IPS-15b (cell line): ENCODE results near the gene IL17RD.

Experiments used
- H3K27me3 ChIP-seq: one replicate; pipeline ENCODE4 v1.6.1; 2013; ENCODE audit warnings: low read length; ENCODE audit not compliant: control insufficient read depth, insufficient read depth
- H3K36me3 ChIP-seq: one replicate; pipeline ENCODE4 v1.6.1; 2013; ENCODE audit warnings: low read length; ENCODE audit not compliant: control insufficient read depth, insufficient read depth
- H3K4me1 ChIP-seq: one replicate; pipeline ENCODE4 v1.6.1; 2013; ENCODE audit warnings: mild to moderate bottlenecking, low read length; ENCODE audit not compliant: control insufficient read depth, insufficient read depth
- H3K4me3 ChIP-seq: one replicate; pipeline ENCODE4 v1.5.1; 2013; ENCODE audit warnings: low read depth, low read length
- H3K9ac ChIP-seq: one replicate; pipeline ENCODE4 v1.6.1; 2013; ENCODE audit warnings: low read depth, mild to moderate bottlenecking, low read length
- H3K9me3 ChIP-seq: one replicate; pipeline ENCODE4 v1.6.1; 2013; ENCODE audit warnings: mild to moderate bottlenecking, low read length; ENCODE audit not compliant: control insufficient read depth, insufficient read depth

The IL17RD gene

DNA sequence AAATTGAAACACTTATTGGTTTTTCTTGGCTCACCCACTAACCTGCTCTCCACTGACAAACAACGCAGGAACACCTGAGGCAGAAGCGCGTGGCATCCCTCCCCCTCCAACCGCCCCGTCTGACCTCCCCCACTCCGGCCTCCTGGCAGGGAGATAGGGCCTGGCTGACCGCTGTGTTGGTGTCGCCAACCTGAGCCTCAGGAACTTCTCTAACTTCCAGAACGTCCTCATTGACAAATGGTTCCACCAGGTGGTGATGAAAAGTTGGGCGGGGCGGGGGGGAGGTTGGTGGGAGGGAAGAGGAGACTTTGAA lies 22.8 kb downstream of the IL17RD start:
- H3K9me3 ChIP-seq: no peaks in the 10 kb centered on the region
- H3K27me3 ChIP-seq: no peaks in the 10 kb centered on the region
- no peak overlapping the region for H3K9ac ChIP-seq
- no peak overlapping the region for H3K4me3 ChIP-seq
- H3K36me3 ChIP-seq: no peaks in the 10 kb centered on the region
- peaks cover 16% of the 10 kb centered on the region for H3K4me1 ChIP-seq

DNA sequence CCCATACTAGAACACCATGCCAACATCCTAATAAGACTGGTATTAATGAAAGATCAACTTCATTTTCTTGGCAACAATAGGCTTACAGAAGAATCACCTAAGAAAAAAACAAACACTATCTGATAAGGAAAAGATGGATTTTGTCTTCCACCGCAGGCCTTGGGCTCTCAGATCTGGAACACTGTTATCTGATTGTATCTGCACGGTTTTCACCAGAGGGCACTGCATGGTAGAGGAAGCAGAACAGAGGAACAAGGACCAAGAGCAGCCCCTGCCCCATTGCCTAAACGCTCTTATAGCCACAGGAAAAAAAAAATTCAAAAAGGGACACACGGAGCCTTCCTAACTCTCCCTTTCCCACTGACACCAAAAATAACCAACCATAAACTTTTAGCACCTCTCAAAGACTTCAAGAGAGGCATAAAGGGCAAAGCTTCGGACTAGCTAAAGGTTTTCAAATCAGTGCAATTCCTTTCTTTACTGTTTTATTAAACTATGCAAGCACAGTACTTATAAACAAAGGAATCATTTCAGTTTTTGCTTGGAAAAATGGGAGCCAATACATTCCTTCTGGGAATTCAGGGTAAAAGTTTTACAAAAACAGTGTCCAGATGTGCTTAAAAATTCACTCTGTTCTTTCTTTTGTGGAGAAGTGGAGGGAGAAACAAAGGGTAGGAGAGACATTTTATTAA lies 23.3 kb downstream of the IL17RD start:
- Histone ChIP-seq H3K36me3 (no peaks in the 10 kb centered on the region), H3K9me3 (no peaks in the 10 kb centered on the region), H3K9ac (no peak overlapping the region), H3K27me3 (no peaks in the 10 kb centered on the region), H3K4me1 (peaks cover 16% of the 10 kb centered on the region), H3K4me3 (no peak overlapping the region)

DNA sequence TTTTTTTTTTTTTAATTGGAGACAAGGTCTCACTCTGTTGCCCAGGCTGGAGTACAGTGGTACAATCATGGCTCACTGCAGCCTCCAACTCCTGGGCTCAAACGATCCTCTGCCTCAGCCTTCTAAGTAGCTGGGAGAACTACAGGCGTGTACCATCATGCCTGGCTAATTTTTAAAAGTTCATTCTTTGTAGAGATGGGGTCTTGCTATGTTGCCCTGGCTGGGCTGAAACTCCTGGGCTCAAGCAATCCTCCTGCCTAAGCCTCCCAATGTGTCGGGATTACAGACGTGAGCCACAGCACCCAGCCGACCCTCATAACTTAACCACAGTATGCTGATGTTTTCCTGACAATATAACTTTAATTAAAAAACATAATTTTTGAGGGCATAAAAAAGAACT lies 24.3 kb downstream of the IL17RD start:
- H3K4me1 ChIP-seq: peaks cover 19% of the 10 kb centered on the region
- no peak overlapping the region for H3K9ac ChIP-seq
- H3K27me3 ChIP-seq: no peaks in the 10 kb centered on the region

DNA sequence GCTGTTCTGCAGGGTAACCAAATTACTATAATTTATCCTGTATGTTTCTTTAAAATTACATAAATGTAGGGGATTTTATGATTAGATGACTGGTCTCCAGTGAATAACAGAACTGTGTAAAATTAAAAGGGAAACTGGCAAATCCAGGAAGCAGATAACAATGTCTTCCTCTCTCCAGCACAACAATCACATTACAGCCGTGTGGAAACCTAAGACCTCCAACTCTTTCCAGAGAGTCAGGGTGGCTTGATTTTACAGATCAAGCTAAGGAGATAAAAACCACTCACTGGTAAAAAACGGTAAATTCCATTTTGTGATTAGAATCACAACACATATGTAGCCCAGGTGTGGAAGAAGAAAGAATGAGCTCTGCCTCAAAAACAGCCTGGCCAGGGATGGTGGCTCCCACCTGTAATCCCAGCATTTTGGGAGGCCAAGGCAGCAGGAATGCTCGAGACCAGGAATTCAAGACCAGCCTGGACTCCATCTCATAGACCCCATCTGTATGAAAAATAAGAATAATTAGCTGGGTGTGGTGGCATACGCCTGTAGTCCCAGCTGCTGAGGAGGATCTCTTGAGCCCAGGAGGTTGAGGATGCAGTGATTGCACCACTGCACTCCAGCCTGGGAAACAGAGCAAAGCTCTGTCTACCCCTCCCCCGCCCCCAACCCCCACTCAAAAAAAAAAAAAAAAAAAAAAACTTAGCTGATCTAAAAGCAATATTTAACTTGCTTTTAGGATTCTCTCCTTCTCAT lies 29.0 kb downstream of the IL17RD start:
- no peak overlapping the region for H3K4me3 ChIP-seq
- H3K36me3 ChIP-seq: no peaks in the 10 kb centered on the region
- no peak overlapping the region for H3K9ac ChIP-seq
- no peaks in the 10 kb centered on the region for H3K27me3 ChIP-seq
- H3K9me3 ChIP-seq: no peaks in the 10 kb centered on the region
- peaks cover 11% of the 10 kb centered on the region for H3K4me1 ChIP-seq

More for the DNA sequence above, 24.3 kb downstream of the IL17RD start:
- H3K4me3 ChIP-seq: no peak overlapping the region
- H3K9me3 ChIP-seq: no peaks in the 10 kb centered on the region
- no peaks in the 10 kb centered on the region for H3K36me3 ChIP-seq

DNA sequence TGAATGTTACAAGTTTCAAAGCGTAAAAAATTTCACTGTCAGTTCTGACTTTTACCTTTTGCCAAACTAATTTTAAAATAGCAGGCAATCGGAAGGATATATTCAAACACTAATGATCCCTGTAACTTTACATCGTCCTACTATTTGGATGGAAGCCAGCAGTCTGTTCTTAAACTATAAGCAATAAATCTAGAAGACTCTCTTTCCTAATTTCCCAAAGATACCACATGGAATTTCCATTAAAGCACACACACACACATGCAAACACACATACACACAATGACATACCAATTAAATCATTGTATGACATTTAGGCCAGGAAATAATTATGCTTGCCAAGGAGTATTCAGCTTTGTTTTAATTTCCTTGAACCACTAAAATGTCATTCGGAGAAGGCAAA lies 32.0 kb downstream of the IL17RD start:
- H3K27me3 ChIP-seq: no peaks in the 10 kb centered on the region
- H3K9ac ChIP-seq: no peak overlapping the region
- no peaks in the 10 kb centered on the region for H3K36me3 ChIP-seq
- no peak overlapping the region for H3K4me3 ChIP-seq
- no peaks in the 10 kb centered on the region for H3K9me3 ChIP-seq
- H3K4me1 ChIP-seq: peaks cover 34% of the 10 kb centered on the region

DNA sequence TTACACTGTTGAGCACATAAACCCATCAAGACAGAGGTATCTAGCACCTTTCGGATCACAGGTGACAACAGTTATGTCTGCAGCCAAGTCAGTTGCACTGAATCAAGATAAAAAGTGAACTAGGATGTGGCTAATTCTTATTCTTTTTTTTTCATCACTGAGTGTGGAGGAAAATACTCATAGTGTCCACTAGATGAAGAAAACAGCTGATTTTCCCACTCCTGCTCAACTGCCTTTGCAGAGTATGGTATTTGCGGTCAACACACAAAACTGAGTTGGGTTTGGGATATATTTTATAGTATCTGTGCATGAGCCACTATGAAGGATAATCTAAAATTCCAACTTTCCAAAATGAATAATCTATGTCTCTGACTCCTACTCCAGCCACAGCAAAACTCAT lies 32.5 kb downstream of the IL17RD start:
- Histone ChIP-seq H3K9me3 (no peaks in the 10 kb centered on the region), H3K9ac (no peak overlapping the region), H3K4me1 (peaks cover 35% of the 10 kb centered on the region), H3K27me3 (no peaks in the 10 kb centered on the region), H3K4me3 (no peak overlapping the region), H3K36me3 (no peaks in the 10 kb centered on the region)

DNA sequence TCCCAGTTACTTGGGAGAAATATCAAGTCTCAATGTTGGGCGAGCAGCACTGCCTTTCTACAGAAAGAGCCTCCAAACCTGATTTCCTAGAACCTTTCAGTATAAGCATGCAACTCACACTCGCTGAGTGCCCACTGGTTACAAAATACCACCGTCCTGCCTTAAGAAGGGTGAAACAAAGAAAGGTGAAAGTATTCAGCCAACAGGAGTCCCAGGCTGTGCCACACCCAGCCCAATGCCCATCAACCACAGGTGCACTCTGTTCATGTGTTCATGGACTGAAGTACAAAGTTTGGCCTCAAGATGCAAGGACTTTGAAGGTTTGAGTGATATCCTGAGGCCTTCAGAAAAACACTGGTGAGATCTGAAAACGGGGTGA lies 34.0 kb downstream of the IL17RD start:
- Histone ChIP-seq H3K9ac (no peak overlapping the region), H3K4me1 (peaks cover 33% of the 10 kb centered on the region), H3K9me3 (no peaks in the 10 kb centered on the region), H3K36me3 (no peaks in the 10 kb centered on the region), H3K4me3 (peak overlapping the region; percentile 4), H3K27me3 (no peaks in the 10 kb centered on the region)

DNA sequence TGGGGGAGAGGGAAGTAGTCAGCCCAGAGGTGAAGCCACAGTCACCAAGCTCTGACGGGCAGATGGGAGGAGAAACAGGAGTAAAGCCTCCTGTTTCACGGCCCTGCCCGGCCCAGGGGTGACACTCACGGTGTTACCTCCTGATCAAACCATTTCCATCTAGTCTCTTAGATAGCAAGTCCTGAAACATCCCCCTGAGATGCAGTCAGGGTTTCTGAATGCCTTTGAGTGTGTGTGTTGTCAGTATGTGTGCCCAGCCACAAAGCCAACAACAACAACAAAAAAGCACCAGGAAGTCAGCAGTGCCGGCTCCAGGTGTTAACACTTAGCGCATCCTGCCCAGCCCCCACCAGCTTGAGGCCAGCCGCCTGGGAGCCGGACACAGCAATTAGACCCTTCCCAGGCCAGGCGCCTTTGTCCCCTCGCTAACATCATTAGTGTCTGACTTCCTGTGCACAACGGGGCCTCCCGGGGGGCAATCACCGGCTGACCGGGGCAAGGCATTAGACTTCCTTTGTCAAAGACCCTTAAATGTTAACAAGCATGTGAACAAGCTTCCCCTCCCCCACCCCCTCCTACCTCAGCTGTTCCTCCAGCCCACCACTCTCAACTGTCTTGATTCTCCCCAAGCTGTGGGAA lies 34.5 kb downstream of the IL17RD start:
- peaks cover 3% of the 10 kb centered on the region for H3K27me3 ChIP-seq
- no peak overlapping the region for H3K9ac ChIP-seq

DNA sequence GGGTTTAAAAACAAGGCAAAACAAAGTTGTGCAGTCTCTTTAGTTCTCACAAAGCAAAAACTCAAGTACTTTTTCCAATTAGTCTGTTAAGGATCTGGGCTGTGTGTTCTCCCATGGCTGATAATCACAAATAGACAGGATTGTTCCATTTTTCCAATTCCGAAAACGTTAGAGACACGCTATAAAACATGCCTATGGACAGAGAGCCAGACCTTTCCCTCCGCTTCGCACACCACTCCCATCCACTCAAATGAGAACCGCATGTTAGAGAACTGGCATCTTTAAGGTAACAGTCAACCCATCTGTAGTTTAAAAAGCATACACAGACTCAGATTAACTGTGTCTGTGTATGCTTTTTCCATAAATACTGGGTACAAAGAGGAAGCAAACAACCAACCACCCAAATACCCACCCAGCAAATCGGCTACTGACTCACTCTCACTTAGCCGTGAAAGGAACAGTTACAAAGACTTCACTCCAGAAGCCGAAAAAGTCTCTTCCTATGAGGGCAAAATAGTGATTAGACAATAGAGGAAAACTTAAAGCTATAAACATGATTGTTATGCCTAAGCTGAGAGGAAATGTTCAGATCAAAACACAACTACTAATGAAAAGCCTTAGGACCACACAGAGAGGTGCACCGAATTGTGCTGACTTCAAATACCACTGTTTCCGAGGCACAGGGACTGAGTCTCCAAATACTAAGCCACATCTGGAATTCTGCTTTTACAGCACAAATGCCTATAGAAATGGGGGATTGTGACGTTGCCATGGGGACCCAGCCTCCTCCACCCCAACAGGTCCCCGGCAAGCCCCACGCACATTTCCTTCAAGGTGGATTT lies 36.1 kb downstream of the IL17RD start:
- H3K27me3 ChIP-seq: peaks cover 16% of the 10 kb centered on the region
- peaks cover 40% of the 10 kb centered on the region for H3K4me1 ChIP-seq
- H3K36me3 ChIP-seq: no peaks in the 10 kb centered on the region
- H3K4me3 ChIP-seq: no peak overlapping the region
- H3K9ac ChIP-seq: no peak overlapping the region
- no peaks in the 10 kb centered on the region for H3K9me3 ChIP-seq

More for the DNA sequence above, 34.5 kb downstream of the IL17RD start:
- H3K9me3 ChIP-seq: no peaks in the 10 kb centered on the region
- H3K4me1 ChIP-seq: peaks cover 37% of the 10 kb centered on the region
- peak overlapping the region; percentile 6 for H3K4me3 ChIP-seq
- no peaks in the 10 kb centered on the region for H3K36me3 ChIP-seq

DNA sequence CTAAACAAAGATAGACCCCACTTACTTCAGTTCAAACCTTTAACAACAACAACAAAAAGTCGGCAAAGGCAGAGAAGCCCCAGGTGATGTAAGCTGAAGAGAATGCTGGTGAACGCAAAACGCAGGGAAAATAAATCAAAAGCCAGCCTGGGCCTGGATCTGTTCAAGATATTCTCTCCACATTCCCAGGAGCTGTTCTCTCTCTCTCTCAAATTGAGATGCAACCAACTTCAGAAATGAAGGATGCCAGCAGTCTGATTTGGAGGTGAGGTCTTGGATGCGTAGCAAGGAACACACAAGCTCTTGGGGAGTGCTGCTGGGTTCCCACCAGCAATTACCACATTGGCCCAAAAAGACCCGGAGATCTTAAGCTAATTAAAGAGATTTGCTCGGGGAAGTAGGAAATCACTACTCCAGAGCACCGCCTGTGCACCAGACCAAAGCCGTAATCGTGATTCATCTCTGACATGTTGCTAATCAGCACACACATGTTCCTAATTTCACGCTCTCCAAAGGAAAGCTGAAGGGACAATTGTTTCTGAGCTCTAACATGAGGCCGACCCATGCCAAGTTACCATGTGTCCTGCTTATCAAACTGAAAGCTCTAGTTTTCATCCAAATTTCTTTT lies 37.1 kb downstream of the IL17RD start:
- H3K9me3 ChIP-seq: no peaks in the 10 kb centered on the region
- no peak overlapping the region for H3K9ac ChIP-seq
- H3K4me1 ChIP-seq: peaks cover 40% of the 10 kb centered on the region
- H3K27me3 ChIP-seq: peaks cover 16% of the 10 kb centered on the region
- H3K4me3 ChIP-seq: no peak overlapping the region
- no peaks in the 10 kb centered on the region for H3K36me3 ChIP-seq

DNA sequence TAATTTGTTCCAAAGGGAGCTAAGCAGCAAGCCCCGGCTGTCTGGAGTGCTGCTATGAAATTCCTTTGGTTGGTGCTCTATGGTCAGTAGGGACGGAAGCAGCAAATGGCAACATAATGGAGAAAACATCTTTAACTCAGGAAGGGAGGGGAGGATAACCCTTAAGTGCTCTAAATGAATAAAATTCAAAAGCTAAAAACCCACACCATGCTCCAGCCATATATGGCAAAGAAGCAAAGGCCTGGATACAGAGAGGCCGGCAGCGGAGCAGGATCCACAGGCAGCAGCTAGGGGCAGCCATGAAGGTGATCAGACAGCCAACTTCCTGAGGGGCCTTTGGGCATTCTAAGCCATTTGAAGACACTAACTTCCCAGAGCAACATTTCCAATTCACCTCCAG lies 38.9 kb downstream of the IL17RD start:
- Histone ChIP-seq H3K9ac (no peak overlapping the region), H3K27me3 (peaks cover 16% of the 10 kb centered on the region)

More for the DNA sequence above, 38.9 kb downstream of the IL17RD start:
- Histone ChIP-seq H3K4me3 (no peak overlapping the region), H3K36me3 (no peaks in the 10 kb centered on the region), H3K9me3 (no peaks in the 10 kb centered on the region), H3K4me1 (peaks cover 32% of the 10 kb centered on the region)
